Adipocyte (in vitro differentiated cells): Measurements from ENCODE around the gene ADGRF1.

Source experiments
- DNase-seq: peaks from one replicate; pipeline ENCODE4 v3.0.0-alpha.2; 2015; ENCODE audit warnings: low read depth
- H3K27me3 ChIP-seq: replicated peaks from 2 replicates; pipeline ENCODE4 v1.7.0; 2013; ENCODE audit warnings: mild to moderate bottlenecking, low read length, moderate library complexity; ENCODE audit not compliant: control insufficient read depth, insufficient read depth
- H3K36me3 ChIP-seq: 2 replicates; pipeline ENCODE4 v1.7.0; 2013; ENCODE audit warnings: low read length, mild to moderate bottlenecking, moderate library complexity; ENCODE audit not compliant: control insufficient read depth, insufficient read depth, severe bottlenecking
- H3K4me1 ChIP-seq: 2 replicates; pipeline ENCODE4 v1.7.0; 2013; ENCODE audit warnings: mild to moderate bottlenecking, low read length, moderate library complexity; ENCODE audit not compliant: control insufficient read depth, insufficient read depth
- H3K4me3 ChIP-seq: 2 replicates; pipeline ENCODE4 v1.7.0; 2013; ENCODE audit warnings: mild to moderate bottlenecking, low read length, moderate library complexity
- H3K9ac ChIP-seq: 2 replicates; pipeline ENCODE4 v1.7.0; 2013; ENCODE audit warnings: mild to moderate bottlenecking, low read length, moderate library complexity
- H3K9me3 ChIP-seq: 2 replicates; pipeline ENCODE4 v1.7.0; 2013; ENCODE audit warnings: mild to moderate bottlenecking, low read length, moderate library complexity; ENCODE audit not compliant: control insufficient read depth

ADGRF1 gene

GRCh38 chr6:46954837-46955451 is 87.2 kb downstream of the ADGRF1 start:
- no peaks in the 10 kb centered on the region for H3K4me1 ChIP-seq
- peaks cover 39% of the 10 kb centered on the region for H3K27me3 ChIP-seq
- DNase-seq: no peak
- H3K4me3 ChIP-seq: no peak overlapping the region
- no peak overlapping the region for H3K9ac ChIP-seq
- no peaks in the 10 kb centered on the region for H3K36me3 ChIP-seq
- H3K9me3 ChIP-seq: no peaks in the 10 kb centered on the region

DNA sequence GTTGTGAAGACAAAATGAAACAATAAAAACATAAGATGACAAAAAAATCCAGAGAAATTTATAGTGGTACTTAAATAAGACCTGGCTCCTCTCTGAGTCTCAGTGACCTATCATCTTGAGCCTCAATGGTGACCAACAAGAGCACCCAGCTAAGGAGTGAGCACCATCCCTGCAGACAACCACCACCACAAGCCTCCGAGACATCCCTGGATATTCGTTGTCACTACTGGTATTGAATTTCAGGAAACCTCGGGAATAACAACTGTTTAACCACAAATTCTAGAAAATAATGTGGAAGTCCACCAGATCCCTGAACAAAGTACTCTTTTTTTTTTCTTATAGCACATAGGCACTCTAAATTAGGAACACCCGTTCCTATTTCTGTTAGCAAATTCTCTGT is 88.2 kb downstream of the ADGRF1 start:
- no peaks in the 10 kb centered on the region for H3K36me3 ChIP-seq
- no peak overlapping the region for H3K4me3 ChIP-seq
- H3K27me3 ChIP-seq: peaks cover 39% of the 10 kb centered on the region
- H3K4me1 ChIP-seq: no peaks in the 10 kb centered on the region
- H3K9me3 ChIP-seq: no peaks in the 10 kb centered on the region
- no peak overlapping the region for H3K9ac ChIP-seq
- DNase-seq: no peak

DNA sequence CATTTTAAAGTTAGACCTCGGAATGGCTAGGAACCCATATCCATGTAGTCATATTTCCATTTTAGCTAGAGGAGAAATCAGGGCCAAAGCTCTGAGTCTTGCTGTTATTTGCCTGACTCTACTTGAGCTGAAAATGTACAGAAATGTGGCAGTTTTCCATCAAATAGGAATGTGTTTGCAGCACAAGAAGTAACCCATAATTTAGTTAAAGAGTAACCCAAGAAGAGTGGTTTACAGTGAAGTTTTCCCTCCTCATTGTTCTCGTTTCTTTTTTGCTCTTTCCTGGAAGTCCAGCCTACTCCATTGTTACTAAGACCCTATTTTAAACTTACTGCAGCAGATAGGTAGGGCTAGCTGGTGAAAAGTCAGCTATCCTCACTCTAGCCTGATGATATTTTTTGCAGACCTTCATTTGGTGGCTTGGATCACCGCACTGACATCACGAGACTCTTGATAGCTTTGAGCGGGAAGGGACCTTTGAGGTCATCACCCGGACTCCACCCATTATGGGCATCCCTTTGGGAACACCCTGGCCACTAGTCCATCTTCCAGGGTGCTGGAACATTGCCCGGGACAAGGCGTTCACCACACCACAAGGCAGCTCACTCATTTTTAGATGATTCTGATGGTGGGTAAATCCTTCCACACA is 92.4 kb downstream of the ADGRF1 start:
- no peak for DNase-seq
- Histone ChIP-seq H3K27me3 (peaks cover 42% of the 10 kb centered on the region), H3K9me3 (no peaks in the 10 kb centered on the region), H3K4me3 (no peak overlapping the region), H3K9ac (no peak overlapping the region), H3K4me1 (no peaks in the 10 kb centered on the region), H3K36me3 (no peaks in the 10 kb centered on the region)

- Histone ChIP-seq H3K4me1 (no peaks in the 10 kb centered on the region), H3K9me3 (no peaks in the 10 kb centered on the region), H3K36me3 (no peaks in the 10 kb centered on the region), H3K27me3 (peaks cover 39% of the 10 kb centered on the region), H3K4me3 (no peak overlapping the region), H3K9ac (no peak overlapping the region)
- no peak for DNase-seq
Observed at GRCh38 chr6:46948699-46949098, 93.4 kb downstream of the ADGRF1 start.
